HEK293T (cell line): ENCODE measurements around the gene SART1.

Experiments
- ARNT ChIP-seq: fragments of 450-650 bp; IDR thresholded peaks from 2 replicates; pipeline ENCODE4 v1.6.1; 2017; ENCODE audit warnings: mild to moderate bottlenecking
- BHLHE40 ChIP-seq: fragments of 450-650 bp; IDR thresholded peaks from 2 replicates; pipeline ENCODE4 v1.6.1; 2016; ENCODE audit warnings: mild to moderate bottlenecking, moderate library complexity, borderline replicate concordance
- FOXM1 ChIP-seq: fragments of 450-650 bp; IDR thresholded peaks from 2 replicates; pipeline ENCODE4 v1.6.1; 2017; ENCODE audit warnings: mild to moderate bottlenecking, borderline replicate concordance
- LEF1 ChIP-seq: fragments of 450-650 bp; IDR thresholded peaks from 2 replicates; pipeline ENCODE4 v1.6.1; 2017; ENCODE audit warnings: mild to moderate bottlenecking, borderline replicate concordance
- NFRKB ChIP-seq: fragments of 450-650 bp; IDR thresholded peaks from 2 replicates; pipeline ENCODE4 v1.6.1; 2016; ENCODE audit warnings: mild to moderate bottlenecking, moderate library complexity
- ZNF384 ChIP-seq: fragments of 450-650 bp; IDR thresholded peaks from 2 replicates; pipeline ENCODE4 v1.6.1; 2016

- no peak for TF ChIP-seq ARNT
- no peak for TF ChIP-seq FOXM1
- no peak for TF ChIP-seq ZNF384
- TF ChIP-seq BHLHE40: no peak
- TF ChIP-seq LEF1: no peak
- no peak for TF ChIP-seq NFRKB
These were observed 3.4 kb downstream of the SART1 start for GRCh38 chr11:65964906-65965305.
